Measurements from ENCODE around the gene SORT1.

DNA sequence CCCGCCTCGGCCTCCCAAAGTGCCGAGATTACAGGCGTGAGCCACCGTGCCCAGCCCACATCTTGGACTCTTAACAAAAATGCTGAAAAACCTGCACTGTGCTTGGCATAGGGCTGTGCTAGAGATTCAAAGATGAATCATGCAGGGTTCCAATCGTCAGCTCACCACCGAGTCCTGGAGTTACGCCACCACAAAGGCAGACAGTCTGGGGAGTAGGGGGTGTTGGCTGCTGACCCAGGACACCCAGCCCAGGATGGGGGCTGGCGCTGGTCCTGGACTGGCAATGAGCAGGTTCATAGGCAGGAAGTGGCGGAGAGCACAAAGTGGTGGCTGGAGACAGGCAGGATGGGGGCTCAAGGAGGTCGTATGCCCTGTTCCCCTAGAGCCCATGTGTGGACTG is 130.8 kb downstream of the SORT1 start:
- TF ChIP-seq, protein P1, sequence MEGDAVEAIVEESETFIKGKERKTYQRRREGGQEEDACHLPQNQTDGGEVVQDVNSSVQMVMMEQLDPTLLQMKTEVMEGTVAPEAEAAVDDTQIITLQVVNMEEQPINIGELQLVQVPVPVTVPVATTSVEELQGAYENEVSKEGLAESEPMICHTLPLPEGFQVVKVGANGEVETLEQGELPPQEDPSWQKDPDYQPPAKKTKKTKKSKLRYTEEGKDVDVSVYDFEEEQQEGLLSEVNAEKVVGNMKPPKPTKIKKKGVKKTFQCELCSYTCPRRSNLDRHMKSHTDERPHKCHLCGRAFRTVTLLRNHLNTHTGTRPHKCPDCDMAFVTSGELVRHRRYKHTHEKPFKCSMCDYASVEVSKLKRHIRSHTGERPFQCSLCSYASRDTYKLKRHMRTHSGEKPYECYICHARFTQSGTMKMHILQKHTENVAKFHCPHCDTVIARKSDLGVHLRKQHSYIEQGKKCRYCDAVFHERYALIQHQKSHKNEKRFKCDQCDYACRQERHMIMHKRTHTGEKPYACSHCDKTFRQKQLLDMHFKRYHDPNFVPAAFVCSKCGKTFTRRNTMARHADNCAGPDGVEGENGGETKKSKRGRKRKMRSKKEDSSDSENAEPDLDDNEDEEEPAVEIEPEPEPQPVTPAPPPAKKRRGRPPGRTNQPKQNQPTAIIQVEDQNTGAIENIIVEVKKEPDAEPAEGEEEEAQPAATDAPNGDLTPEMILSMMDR (IDR thresholded peaks at IDR 0.05), result no peak
- TF ChIP-seq POLR2A (IDR thresholded peaks at IDR 0.05), result no peak
